B cell (primary cell): ENCODE results near the gene TLR9. TPM values are rescaled to one million over a fixed set of nuclear protein-coding genes. Genes with fewer than 3 reads are reported as not detected.

Source experiments
- ATAC-seq: fragments of 200-7000 bp; cut with Tn5 transposase; one replicate; pipeline ENCODE4 v1.10.0; 2021; ENCODE audit warnings: low read depth, mild to moderate bottlenecking, moderate number of reproducible peaks, moderate library complexity
- CTCF ChIA-PET: fragments of 350-600 bp; sonication (Branson Sonifier 250); formaldehyde crosslinking; loops from one replicate; lab custom pipeline; 2021; ENCODE audit warnings: antibody characterized with exemption, inconsistent platforms; lab: Charles Lee
- POLR2A ChIA-PET: fragments of 350-600 bp; sonication (Branson Sonifier 250); formaldehyde crosslinking; loops from one replicate; lab custom pipeline; 2021; ENCODE audit warnings: antibody characterized with exemption; lab: Charles Lee
- DNase-seq: peaks from one replicate; pipeline ENCODE4 v3.0.0; 2013
- H2AFZ ChIP-seq: 2 replicates; pipeline ENCODE4 v1.6.1; 2012; ENCODE audit warnings: mild to moderate bottlenecking, low read depth, low read length; ENCODE audit not compliant: insufficient read depth, poor library complexity, severe bottlenecking
- H3K27ac ChIP-seq, 2 donors: 1 replicate in 1 of 2; 2 replicates in 1 of 2; pipeline ENCODE4 v1.5.1; 2012 to 2013; ENCODE audit warnings: low read length in 2 of 2, mild to moderate bottlenecking in 2 of 2, moderate library complexity in 1 of 2
- H3K27me3 ChIP-seq, 4 experiments: fragments of 200-600 bp in 1 of 4; sonication (generic) in 1 of 4; replicated peaks in 1 of 4; 1 replicate in 2 of 4; 2 replicates in 2 of 4; pipeline versions ENCODE4 v1.6.1 to v1.7.0; 2013 to 2016; ENCODE audit warnings: low read length in 3 of 4, mild to moderate bottlenecking in 2 of 4, mixed read lengths in 1 of 4, moderate library complexity in 1 of 4; ENCODE audit not compliant: insufficient read depth in 4 of 4, control insufficient read depth in 3 of 4; ENCODE audit errors: control extremely low read depth in 1 of 4
- H3K36me3 ChIP-seq, 2 experiments: replicated peaks in 1 of 2; 1 replicate in 1 of 2; 2 replicates in 1 of 2; pipeline versions ENCODE4 v1.6.1 to v1.7.1; 2013; ENCODE audit warnings: low read length in 1 of 2; ENCODE audit not compliant: insufficient read depth in 2 of 2, control insufficient read depth in 1 of 2; ENCODE audit errors: control extremely low read depth in 1 of 2, extremely low read depth in 1 of 2
- H3K4me1 ChIP-seq, 2 donors: fragments of 200-600 bp in 1 of 2; sonication (generic) in 1 of 2; 1 replicate in 1 of 2; 2 replicates in 1 of 2; pipeline versions ENCODE4 v1.5.1 to v1.6.1; 2013 to 2017; ENCODE audit warnings: low read length in 2 of 2; ENCODE audit not compliant: control insufficient read depth in 2 of 2, insufficient read depth in 2 of 2
- H3K4me2 ChIP-seq: replicated peaks from 2 replicates; pipeline ENCODE3; 2012; ENCODE audit warnings: mild to moderate bottlenecking, low read depth, low read length; ENCODE audit not compliant: poor library complexity, severe bottlenecking
- H3K4me3 ChIP-seq, 5 experiments: fragments of 200-600 bp in 1 of 5; sonication (generic) in 1 of 5; 1 replicate in 3 of 5; 2 replicates in 2 of 5; pipeline versions ENCODE4 v1.5.1 to v1.7.0; 2011 to 2016; ENCODE audit warnings: low read length in 4 of 5, mild to moderate bottlenecking in 4 of 5, low read depth in 2 of 5, control low read depth in 1 of 5, moderate library complexity in 1 of 5; ENCODE audit not compliant: insufficient read depth in 1 of 5; ENCODE audit errors: control extremely low read depth in 1 of 5, extremely low read depth in 1 of 5
- H3K79me2 ChIP-seq: fragments of 200-600 bp; sonication (generic); one replicate; pipeline ENCODE4 v1.6.0; 2016; ENCODE audit warnings: low read length; ENCODE audit not compliant: control insufficient read depth, insufficient read depth
- H3K9ac ChIP-seq: fragments of 200-600 bp; sonication (generic); 2 replicates; pipeline ENCODE4 v1.6.1; 2017; ENCODE audit warnings: mild to moderate bottlenecking, low read length, moderate library complexity
- H3K9me3 ChIP-seq, 3 donors: one replicate each; pipeline versions ENCODE4 v1.6.1 to v1.7.1; 2013; ENCODE audit warnings: low read length in 2 of 3; ENCODE audit not compliant: control insufficient read depth in 2 of 3, insufficient read depth in 1 of 3; ENCODE audit errors: control extremely low read depth in 1 of 3
- H4K20me1 ChIP-seq: 2 replicates; pipeline ENCODE4 v1.6.0; 2012; ENCODE audit warnings: mild to moderate bottlenecking, low read length; ENCODE audit not compliant: insufficient read depth, control insufficient read depth, poor library complexity, severe bottlenecking
- H3K27ac Mint-ChIP-seq: one replicate; pipeline ENCODE4 v1.8.0; 2021; ENCODE audit warnings: mixed read lengths
- H3K27me3 Mint-ChIP-seq: one replicate; pipeline ENCODE4 v1.8.0; 2021; ENCODE audit warnings: mixed read lengths
- H3K4me1 Mint-ChIP-seq: one replicate; pipeline ENCODE4 v1.8.0; 2021; ENCODE audit warnings: mixed read lengths
- H3K4me3 Mint-ChIP-seq: one replicate; pipeline ENCODE4 v1.8.0; 2021; ENCODE audit warnings: mixed read lengths
- H3K9me3 Mint-ChIP-seq: one replicate; pipeline ENCODE4 v1.8.0; 2022; ENCODE audit warnings: mixed read lengths; ENCODE audit not compliant: insufficient read depth
- EZH2 ChIP-seq: IDR thresholded peaks from 2 replicates; pipeline ENCODE4 v1.6.1; 2012; ENCODE audit warnings: borderline replicate concordance, low read depth, mild to moderate bottlenecking, moderate library complexity, low read length; ENCODE audit not compliant: insufficient read depth, poor library complexity, severe bottlenecking
- WGBS: methylation state at CpG from one replicate; pipeline ENCODE4 v1.1.5; 2013; ENCODE audit warnings: missing lambda C conversion rate; ENCODE audit not compliant: insufficient coverage; 5-methylcytosine and 5-hydroxymethylcytosine counted together
- intact Hi-C: fragments of 100-400 bp; cut with micrococcal nuclease; formaldehyde crosslinking; loops from one replicate; pipeline ENCODE4 v1.10.0; 2022
- polyA plus RNA-seq: library from polyadenylated mRNA; depleted of rRNA; stranded (reverse); fragments of >200 nt; gene quantifications from 2 replicates; pipeline ENCODE4 v1.2.3, GENCODE V29; 2012
- total RNA-seq, 2 donors: library from RNA; stranded (reverse); fragments of 120-200 nt in 1 of 2; gene quantifications; 1 replicate in 1 of 2; 2 replicates in 1 of 2; pipeline versions ENCODE4 v1.2.3 to v1.2.4, GENCODE V29; 2013 to 2022
- TF ChIP-seq, protein P1 (sequence below): fragments of 200-600 bp; IDR thresholded peaks from one replicate; pipeline ENCODE4 v1.8.0; 2022; ENCODE audit warnings: antibody characterized with exemption, mild to moderate bottlenecking

The TLR9 gene
- total and polyA plus RNA-seq, 2 donors (not counting 1 experiment from before 2014, with no cell fraction given), result 3.7 to 21.0 TPM

DNA sequence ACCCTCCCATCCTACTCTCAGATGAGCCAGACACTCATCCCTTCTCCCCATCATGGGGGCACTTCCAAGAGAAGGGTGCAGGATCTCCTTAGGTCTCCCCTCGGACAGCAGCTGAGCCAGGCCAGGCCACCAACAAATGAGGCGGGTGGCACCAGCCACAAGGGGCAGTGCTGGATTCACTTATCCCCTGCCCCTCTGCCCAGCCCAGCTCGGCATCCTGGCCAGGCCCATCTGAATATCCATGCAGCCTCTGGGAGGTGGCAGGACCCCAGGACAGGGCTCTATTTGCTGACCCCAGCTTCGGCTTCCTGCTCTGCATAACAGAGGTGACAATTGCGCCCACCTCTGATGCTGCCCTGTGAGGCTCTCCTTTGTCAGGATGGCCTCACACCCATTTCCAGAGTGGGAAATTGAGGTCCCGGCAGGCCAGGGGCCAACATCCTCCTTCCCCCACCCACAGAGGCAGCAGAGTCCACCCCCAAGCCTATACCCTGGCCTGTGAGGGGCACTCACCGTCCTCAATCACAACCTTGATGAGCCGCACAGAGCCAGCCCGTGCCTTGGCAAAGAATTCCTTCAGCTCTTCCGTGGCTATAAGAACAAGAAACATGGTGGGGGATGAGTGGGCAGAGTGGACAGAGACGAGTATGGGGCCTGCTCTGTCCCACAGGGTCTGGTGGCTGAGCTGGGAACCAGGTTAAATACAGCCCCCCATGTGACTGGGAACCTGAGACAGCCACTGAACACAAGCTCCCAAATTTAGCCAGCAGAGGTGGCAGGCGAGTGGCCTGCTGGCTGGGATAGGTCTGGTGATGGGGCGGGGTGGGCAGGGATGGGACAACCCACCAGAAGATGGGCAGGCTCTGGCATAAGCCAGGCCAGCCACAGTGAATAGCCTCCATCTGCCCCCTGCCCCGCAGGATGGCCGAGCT lies 9.3 kb upstream of the TLR9 start:
- POLR2A ChIA-PET, result interaction anchor here (0.6 to 1.2 kb wide), 5 partner anchors 9 to 102 kb away, joined by 3 to 6 read pairs (median 4); partner anchors contain the start of genes TLR9 and WDR82
- 91% methylated on average over 12 of the region's 15 CpGs for WGBS
- no peak overlapping the region for H3K4me3 Mint-ChIP-seq
- Histone ChIP-seq H3K9ac (no peak overlapping the region), H3K36me3 (peaks cover 8 to 62% of the 10 kb centered on the region in 2 experiments), H3K79me2 (peaks cover 97% of the 10 kb centered on the region), H2AFZ (no peak overlapping the region), H3K4me2 (no peak overlapping the region), H3K27me3 (no peaks in the 10 kb centered on the region), H3K9me3 (no peaks in the 10 kb centered on the region), H3K4me1 (peaks cover 31 to 58% of the 10 kb centered on the region in 2 donors), H3K4me3 (no peak overlapping the region), H3K27ac (peak overlapping the region in 1 of 2 donors; percentile 18), H4K20me1 (peaks cover 81% of the 10 kb centered on the region)
- H3K4me1 Mint-ChIP-seq, result peaks cover 56% of the 10 kb centered on the region
- DNase-seq (peak; percentile 7), ATAC-seq (no peak)
- no peaks in the 10 kb centered on the region for H3K9me3 Mint-ChIP-seq
- H3K27ac Mint-ChIP-seq, result peak overlapping the region; percentile 80
- intact Hi-C loops, result no loop called here
- TF ChIP-seq, protein P1, sequence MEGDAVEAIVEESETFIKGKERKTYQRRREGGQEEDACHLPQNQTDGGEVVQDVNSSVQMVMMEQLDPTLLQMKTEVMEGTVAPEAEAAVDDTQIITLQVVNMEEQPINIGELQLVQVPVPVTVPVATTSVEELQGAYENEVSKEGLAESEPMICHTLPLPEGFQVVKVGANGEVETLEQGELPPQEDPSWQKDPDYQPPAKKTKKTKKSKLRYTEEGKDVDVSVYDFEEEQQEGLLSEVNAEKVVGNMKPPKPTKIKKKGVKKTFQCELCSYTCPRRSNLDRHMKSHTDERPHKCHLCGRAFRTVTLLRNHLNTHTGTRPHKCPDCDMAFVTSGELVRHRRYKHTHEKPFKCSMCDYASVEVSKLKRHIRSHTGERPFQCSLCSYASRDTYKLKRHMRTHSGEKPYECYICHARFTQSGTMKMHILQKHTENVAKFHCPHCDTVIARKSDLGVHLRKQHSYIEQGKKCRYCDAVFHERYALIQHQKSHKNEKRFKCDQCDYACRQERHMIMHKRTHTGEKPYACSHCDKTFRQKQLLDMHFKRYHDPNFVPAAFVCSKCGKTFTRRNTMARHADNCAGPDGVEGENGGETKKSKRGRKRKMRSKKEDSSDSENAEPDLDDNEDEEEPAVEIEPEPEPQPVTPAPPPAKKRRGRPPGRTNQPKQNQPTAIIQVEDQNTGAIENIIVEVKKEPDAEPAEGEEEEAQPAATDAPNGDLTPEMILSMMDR, result no peak
- no peak for TF ChIP-seq EZH2
- H3K27me3 Mint-ChIP-seq, result no peaks in the 10 kb centered on the region
- CTCF ChIA-PET, result interaction anchor here (0.8 to 18.5 kb wide), 9 partner anchors 13 to 104 kb away, joined by 3 to 237 read pairs (median 4); partner anchors contain the start of gene TLR9
